A673 (cell line): ENCODE measurements around the gene FAM240B. TPM values are rescaled to one million over a fixed set of nuclear protein-coding genes. Genes with fewer than 3 reads are reported as not detected.

Source experiments
- BruUV-seq: library from RNA; stranded (reverse); fragments of 400-500 nt; replicated peaks from 2 replicates; lab custom pipeline; 2021; lab: Mats Ljungman, UMichigan
- CTCF ChIA-PET: fragments of 300-600 bp; sonication (Branson Sonifier 250); formaldehyde crosslinking; loops from one replicate; lab custom pipeline; 2022; ENCODE audit warnings: antibody characterized with exemption; lab: Charles Lee
- POLR2A ChIA-PET: fragments of 300-600 bp; sonication (Branson Sonifier 250); formaldehyde crosslinking; loops from one replicate; lab custom pipeline; 2022; ENCODE audit warnings: antibody characterized with exemption; ENCODE audit not compliant: low non-redundant PET; lab: Charles Lee
- DNase-seq: peaks from one replicate; pipeline ENCODE4 v3.0.0-alpha.2; 2015; ENCODE audit warnings: low spot score
- H3K27ac ChIP-seq: fragments of 200-600 bp; sonication (generic); 2 replicates; pipeline ENCODE4 v1.5.1; 2016; ENCODE audit warnings: mixed run types, low read depth, mild to moderate bottlenecking, mixed read lengths, antibody characterized with exemption, low read length; ENCODE audit not compliant: poor library complexity, severe bottlenecking
- H3K27me3 ChIP-seq: fragments of 200-600 bp; sonication (generic); replicated peaks from 2 replicates; pipeline ENCODE4 v1.6.1; 2017; ENCODE audit warnings: mixed run types, low read depth, mild to moderate bottlenecking, mixed read lengths, antibody characterized with exemption, low read length; ENCODE audit not compliant: insufficient read depth, poor library complexity
- H3K36me3 ChIP-seq: fragments of 200-600 bp; sonication (generic); 2 replicates; pipeline ENCODE4 v1.6.1; 2016; ENCODE audit warnings: mixed run types, mild to moderate bottlenecking, mixed read lengths, antibody characterized with exemption, low read length; ENCODE audit not compliant: insufficient read depth, poor library complexity, severe bottlenecking
- H3K4me1 ChIP-seq: fragments of 200-600 bp; sonication (generic); 2 replicates; pipeline ENCODE4 v1.6.1; 2017; ENCODE audit warnings: mixed run types, mild to moderate bottlenecking, mixed read lengths, antibody characterized with exemption, low read length; ENCODE audit not compliant: insufficient read depth, poor library complexity, severe bottlenecking
- H3K4me3 ChIP-seq: fragments of 200-600 bp; sonication (generic); 2 replicates; pipeline ENCODE4 v1.5.1; 2016; ENCODE audit warnings: low read depth, mixed run types, mild to moderate bottlenecking, mixed read lengths, low read length; ENCODE audit not compliant: poor library complexity, severe bottlenecking
- H3K9me3 ChIP-seq: fragments of 200-600 bp; sonication (generic); 2 replicates; pipeline ENCODE4 v1.6.1; 2016; ENCODE audit warnings: mixed run types, low read depth, mild to moderate bottlenecking, mixed read lengths, antibody characterized with exemption, low read length; ENCODE audit not compliant: poor library complexity, severe bottlenecking
- CTCF ChIP-seq: fragments of 300-800, 200-600 bp; sonication (generic); conservative IDR thresholded peaks from 2 replicates; pipeline ENCODE4 v1.5.1; 2017; ENCODE audit warnings: low read depth, mild to moderate bottlenecking, antibody characterized with exemption, low read length, moderate library complexity, mixed read lengths
- EZH2 ChIP-seq: fragments of 200-600 bp; sonication (generic); IDR thresholded peaks from 2 replicates; pipeline ENCODE4 v1.6.1; 2017; ENCODE audit warnings: borderline replicate concordance, low read depth, mild to moderate bottlenecking, mixed read lengths, antibody characterized with exemption, low read length; ENCODE audit not compliant: poor library complexity, severe bottlenecking
- intact Hi-C: fragments of 100-400 bp; cut with micrococcal nuclease; formaldehyde crosslinking; loops from one replicate; pipeline ENCODE4 v1.10.0; 2022; ENCODE audit not compliant: unreplicated experiment
- total RNA-seq: library from RNA; stranded (reverse); gene quantifications from 2 replicates; pipeline ENCODE4 v1.2.3, GENCODE V29; 2021

The FAM240B gene
- total RNA-seq, 1 experiment from 2014 or later, result not detected

DNA sequence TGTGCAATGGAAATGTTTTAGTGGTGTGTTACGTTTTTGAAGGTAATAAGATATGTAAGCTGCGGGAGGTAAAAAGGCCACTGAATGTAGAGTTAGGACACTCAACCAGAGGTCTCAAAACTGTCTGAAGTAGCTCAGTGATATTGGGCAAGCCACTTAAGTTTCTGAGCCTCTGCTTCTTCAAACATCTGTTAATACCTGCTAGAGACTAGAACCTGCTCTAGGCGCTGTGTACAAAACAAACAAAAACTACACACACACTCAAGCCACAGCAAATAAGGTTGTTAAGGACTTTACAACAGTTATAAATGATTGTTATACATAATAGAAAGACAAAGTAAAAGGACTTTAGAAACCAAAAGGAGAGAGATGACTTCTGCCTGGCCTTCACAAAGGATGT is 24.6 kb upstream of the FAM240B start:
- no peaks in the 10 kb centered on the region for H3K36me3 ChIP-seq
- no TSS peak for BruUV-seq
- no peak overlapping the region for H3K27ac ChIP-seq
- no peaks in the 10 kb centered on the region for H3K9me3 ChIP-seq
- H3K4me1 ChIP-seq, result no peaks in the 10 kb centered on the region
- CTCF ChIA-PET, result no interaction called here
- no peak overlapping the region for H3K4me3 ChIP-seq
- intact Hi-C loops, result no loop called here
- POLR2A ChIA-PET, result no interaction called here
- no peaks in the 10 kb centered on the region for H3K27me3 ChIP-seq
- DNase-seq, result no peak
- no peak for TF ChIP-seq CTCF
- no peak for TF ChIP-seq EZH2

DNA sequence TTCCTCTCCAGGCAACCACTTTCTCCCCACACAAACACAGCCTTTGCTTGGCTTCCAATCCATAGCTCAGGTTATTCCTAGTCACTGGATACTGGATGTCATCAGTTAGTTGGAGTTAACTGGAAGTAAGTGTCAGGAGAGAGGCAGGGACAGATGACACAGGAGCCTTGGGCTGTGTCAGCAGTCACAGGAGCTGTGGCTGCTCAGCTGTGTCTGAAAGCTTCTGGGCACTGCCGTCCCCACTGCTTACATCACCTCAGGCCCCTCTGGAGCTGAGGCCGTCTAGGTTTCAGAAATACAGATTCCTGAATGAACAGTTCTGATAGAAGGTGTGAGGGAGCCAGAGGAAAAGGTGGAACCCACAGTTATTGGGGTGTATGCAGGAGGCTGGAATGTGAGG is 17.3 kb upstream of the FAM240B start:
- ChIA-PET CTCF (no interaction called here), POLR2A (no interaction called here)
- BruUV-seq, result no TSS peak
- H3K9me3 ChIP-seq, result no peaks in the 10 kb centered on the region
- H3K36me3 ChIP-seq, result no peaks in the 10 kb centered on the region
- DNase-seq, result no peak
- no peak overlapping the region for H3K27ac ChIP-seq
- intact Hi-C loops, result no loop called here
- no peaks in the 10 kb centered on the region for H3K27me3 ChIP-seq
- H3K4me1 ChIP-seq, result no peaks in the 10 kb centered on the region
- H3K4me3 ChIP-seq, result no peak overlapping the region
- TF ChIP-seq CTCF (no peak), EZH2 (no peak)

DNA sequence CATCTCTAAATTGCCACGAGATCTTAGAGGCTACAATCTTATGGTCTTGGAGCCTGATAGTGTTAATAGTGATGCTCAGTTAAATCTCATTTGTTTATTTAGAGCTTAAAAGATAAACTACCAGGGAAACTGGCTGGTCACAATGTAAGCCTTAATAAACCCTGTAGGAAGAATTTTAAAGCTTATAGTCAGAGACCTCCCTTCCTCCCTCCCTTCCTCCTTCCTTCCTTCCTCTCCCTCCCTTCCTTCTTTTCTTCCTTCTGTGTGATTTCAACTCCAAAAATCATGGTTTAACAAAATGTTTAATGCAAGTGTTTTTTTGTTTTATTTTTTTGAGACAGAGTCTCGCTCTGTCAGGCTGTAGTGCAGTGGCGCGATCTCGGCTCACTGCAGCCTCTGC is 14.9 kb upstream of the FAM240B start:
- H3K9me3 ChIP-seq, result no peaks in the 10 kb centered on the region
- CTCF ChIA-PET, result no interaction called here

More for the DNA sequence above, 14.9 kb upstream of the FAM240B start:
- no TSS peak for BruUV-seq
- no peak for TF ChIP-seq EZH2
- no peak for TF ChIP-seq CTCF
- no peak for DNase-seq
- Histone ChIP-seq H3K27me3 (no peaks in the 10 kb centered on the region), H3K27ac (no peak overlapping the region), H3K4me3 (no peak overlapping the region), H3K4me1 (no peaks in the 10 kb centered on the region), H3K36me3 (no peaks in the 10 kb centered on the region)
- intact Hi-C loops, result no loop called here
- POLR2A ChIA-PET, result no interaction called here
